ENCODE data around the gene PHACTR3. TPM values are rescaled to one million over a fixed set of nuclear protein-coding genes. Genes with fewer than 3 reads are reported as not detected.

The PHACTR3 gene
- total and polyA plus RNA-seq, 2 of the 8 experiments (the other 6 are each of a cell fraction or from before 2014, with no cell fraction given) = 0.05 to 0.13 TPM

DNA sequence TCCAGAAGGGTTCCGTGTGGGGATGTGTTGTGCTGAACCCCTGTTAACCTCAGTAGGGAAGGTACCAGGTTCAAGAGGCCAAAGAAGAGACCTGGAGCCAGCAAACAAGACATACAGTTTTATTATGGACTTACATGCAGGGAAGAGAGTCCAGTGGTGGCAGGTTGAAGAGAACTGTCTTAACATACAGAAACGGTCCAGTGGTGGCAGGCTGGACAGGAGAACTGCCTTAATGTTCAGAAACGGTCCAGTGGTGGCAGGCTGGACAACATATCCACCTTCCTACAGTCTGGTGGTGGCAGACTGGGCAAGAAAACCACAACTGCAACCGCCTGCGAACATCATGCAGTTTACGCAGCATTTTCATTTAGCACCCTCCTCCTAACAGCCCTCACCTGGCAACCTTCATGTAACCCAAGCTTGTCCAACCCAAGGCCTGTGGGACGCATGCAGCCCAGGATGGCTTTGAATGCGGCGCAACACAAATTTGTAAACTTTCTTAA is 75.9 kb downstream of the PHACTR3 start:
- H4K20me1 ChIP-seq (replicated peaks in 1 of 2; ENCODE audit: control insufficient read depth in 1 of 2, insufficient read depth in 2 of 2, low read length in 2 of 2) = no peaks in the 10 kb centered on the region
- FAIRE-seq = no peak
- H3K9ac ChIP-seq (replicated peaks in 1 of 4; ENCODE audit: extremely low read depth in 1 of 4, low read depth in 3 of 4, low read length in 3 of 4) = no peak overlapping the region
- no peak overlapping the region for H2AFZ ChIP-seq (ENCODE audit: low read length)
- no peak overlapping the region for H3K23ac ChIP-seq (ENCODE audit: insufficient read length)
- H3K9me3 ChIP-seq (ENCODE audit: insufficient read depth in 2 of 2, low read depth in 1 of 2, low read length in 1 of 2) = peaks cover 83 to 98% of the 10 kb centered on the region in 2 experiments
- no peak overlapping the region for H2BK120ac ChIP-seq (replicated peaks; ENCODE audit: low read depth, low read length)
- no peaks in the 10 kb centered on the region for H3K23me2 ChIP-seq (ENCODE audit: low read depth, low read length)
- no peaks in the 10 kb centered on the region for H3K36me3 ChIP-seq (ENCODE audit: control insufficient read depth in 2 of 4, insufficient read depth in 4 of 4, low read length in 3 of 4)
- no peak overlapping the region for H2BK15ac ChIP-seq (ENCODE audit: low read length)
- no peaks in the 10 kb centered on the region for H3K4me1 ChIP-seq (replicated peaks in 1 of 4; ENCODE audit: control insufficient read depth in 3 of 4, insufficient read depth in 4 of 4, low read length in 3 of 4)
- H4K91ac ChIP-seq (replicated peaks; ENCODE audit: insufficient read length, low read length) = no peak overlapping the region
- WGBS, 2 experiments (ENCODE audit: extremely low coverage in 1 of 2, insufficient coverage in 1 of 2, insufficient read length in 1 of 2, insufficient replicate concordance in 2 of 2, low coverage in 1 of 2, low lambda C conversion rate in 2 of 2, missing lambda C conversion rate in 1 of 2) = 72% methylated on average over 9 of the region's 9 CpGs; no CpG with 5 or more reads in 1 of the 2 experiments
- no peak overlapping the region for H4K8ac ChIP-seq (ENCODE audit: extremely low read depth, insufficient read depth, low read length)
- DNase-seq (ENCODE audit: low read depth in 1 of 2, low spot score in 2 of 2) = no peak
- no peak overlapping the region for H3K27ac ChIP-seq (ENCODE audit: low read depth, low read length)
- H3K27me3 ChIP-seq (replicated peaks in 1 of 4; ENCODE audit: control insufficient read depth in 3 of 4, extremely low read depth in 1 of 4, insufficient read depth in 3 of 4, low read length in 3 of 4) = no peaks in the 10 kb centered on the region
- no peak overlapping the region for H4K5ac ChIP-seq (ENCODE audit: insufficient read length, low read depth, low read length)
- H3K4me2 ChIP-seq (ENCODE audit: insufficient read depth in 1 of 2, low read depth in 2 of 2, low read length in 2 of 2) = no peak overlapping the region
- no peaks in the 10 kb centered on the region for H3K79me1 ChIP-seq (ENCODE audit: low read depth, low read length)
- no peak overlapping the region for H2BK20ac ChIP-seq (ENCODE audit: low read length)
- no peaks in the 10 kb centered on the region for H3K79me2 ChIP-seq (ENCODE audit: control insufficient read depth in 1 of 2, insufficient read depth in 2 of 2, low read length in 2 of 2)
- no peak overlapping the region for H3K56ac ChIP-seq (replicated peaks; ENCODE audit: insufficient read length, low read depth, low read length)
- no peak overlapping the region for H3K18ac ChIP-seq (ENCODE audit: extremely low read depth, low read length)
- ChIA-PET POLR2A (ENCODE audit: partially characterized antibody) (no interaction called here), CTCF (ENCODE audit: partially characterized antibody) (interaction anchor here (0.5 to 0.7 kb wide), 2 partner anchors 44 to 880 kb away, joined by 3 read pairs; no protein-coding TSS in a partner anchor)
- H3K14ac ChIP-seq (ENCODE audit: insufficient read length) = no peak overlapping the region
- no peak overlapping the region for H2AK5ac ChIP-seq (ENCODE audit: low read depth, low read length)
- H3K4ac ChIP-seq (replicated peaks; ENCODE audit: insufficient read length, low read depth, low read length) = no peak overlapping the region
- no peak overlapping the region for H2BK12ac ChIP-seq (ENCODE audit: low read depth, low read length)
- no peak overlapping the region for H2BK5ac ChIP-seq (ENCODE audit: low read depth, low read length)
- H3K4me3 ChIP-seq (ENCODE audit: extremely low read depth in 1 of 4, insufficient read depth in 2 of 4, low read depth in 3 of 4, low read length in 4 of 4) = no peak overlapping the region
- TF ChIP-seq EP300 (IDR thresholded peaks at IDR 0.05; ENCODE audit: borderline replicate concordance in 1 of 2, low read depth in 2 of 2, low read length in 2 of 2) (no peak), SP1 (IDR thresholded peaks at IDR 0.05; ENCODE audit: low read depth, low read length) (no peak)
